HepG2 (cell line): Measurements from ENCODE around the gene METTL26. TPM values are rescaled to one million over a fixed set of nuclear protein-coding genes. Genes with fewer than 3 reads are reported as not detected.

Experiments
- ATAD3A ChIP-seq: sonication (generic); formaldehyde crosslinking; IDR thresholded peaks from 2 replicates; pipeline ENCODE4 v1.4.0; 2020; ENCODE audit warnings: missing genetic modification reagents
- ATF7-NPFF ChIP-seq: sonication (generic); formaldehyde crosslinking; IDR thresholded peaks from 2 replicates; pipeline ENCODE4 v1.8.1; 2023; ENCODE audit warnings: mild to moderate bottlenecking, low read depth, missing genetic modification reagents, moderate library complexity
- CCDC6 ChIP-seq: sonication (generic); formaldehyde crosslinking; IDR thresholded peaks from 2 replicates; pipeline ENCODE4 v1.8.1; 2022; ENCODE audit warnings: mild to moderate bottlenecking, missing genetic modification reagents, moderate library complexity
- HCFC1 ChIP-seq: fragments of 150-350 bp; IDR thresholded peaks from 2 replicates; pipeline ENCODE4 v1.6.1; 2014; ENCODE audit warnings: low read depth, low read length
- MZF1 ChIP-seq: sonication (generic); formaldehyde crosslinking; IDR thresholded peaks from 2 replicates; pipeline ENCODE4 v1.8.1; 2023; ENCODE audit warnings: mild to moderate bottlenecking, missing genetic modification reagents, borderline replicate concordance
- PCBP2 ChIP-seq: fragments of 200-400 bp; formaldehyde crosslinking; optimal IDR thresholded peaks from 2 replicates; pipeline ENCODE3; 2018; ENCODE audit warnings: low read length, low read depth; ENCODE audit not compliant: poor library complexity, severe bottlenecking
- REPIN1 ChIP-seq: sonication (generic); formaldehyde crosslinking; IDR thresholded peaks from 2 replicates; pipeline ENCODE4 v1.8.0; 2022; ENCODE audit warnings: missing genetic modification reagents, low read depth, mild to moderate bottlenecking, borderline replicate concordance
- SKI ChIP-seq: fragments of 450-650 bp; IDR thresholded peaks from one replicate; pipeline ENCODE4 v1.6.1; 2018; ENCODE audit warnings: mild to moderate bottlenecking; ENCODE audit not compliant: partially characterized antibody
- TAF1 ChIP-seq: sonication (generic); formaldehyde crosslinking; IDR thresholded peaks from 2 replicates; pipeline ENCODE4 v1.4.0; 2020; ENCODE audit warnings: missing genetic modification reagents
- TGIF2 ChIP-seq: IDR thresholded peaks from 2 replicates; pipeline ENCODE4 v1.6.1; 2016; ENCODE audit warnings: control low read depth, missing compliant biosample characterization
- YEATS4 ChIP-seq: sonication (generic); formaldehyde crosslinking; IDR thresholded peaks from 2 replicates; pipeline ENCODE4 v1.4.0; 2020; ENCODE audit warnings: missing genetic modification reagents, borderline replicate concordance
- ZNF235 ChIP-seq: sonication (generic); formaldehyde crosslinking; IDR thresholded peaks from 2 replicates; pipeline ENCODE4 v1.8.1; 2023; ENCODE audit warnings: mild to moderate bottlenecking, missing genetic modification reagents, borderline replicate concordance
- ZSCAN21 ChIP-seq: sonication (generic); formaldehyde crosslinking; IDR thresholded peaks from 2 replicates; pipeline ENCODE4 v1.8.0; 2022; ENCODE audit warnings: mild to moderate bottlenecking, missing genetic modification reagents, moderate library complexity, borderline replicate concordance
- ZSCAN29 ChIP-seq: sonication (generic); formaldehyde crosslinking; conservative IDR thresholded peaks from 2 replicates; pipeline ENCODE4 v1.4.0; 2020; ENCODE audit warnings: mild to moderate bottlenecking, missing genetic modification reagents
- ZSCAN9 ChIP-seq: IDR thresholded peaks from 2 replicates; pipeline ENCODE4 v1.6.1; 2016; ENCODE audit warnings: borderline replicate concordance
- polyA plus RNA-seq, 8 experiments: library from polyadenylated mRNA; depleted of rRNA in 3 of 8; stranded (reverse) in 7 of 8; unstranded in 1 of 8; fragments of >200 nt; fragmentation: Illumina TruSeq in 4 of 8; extraction: Trizol in 4 of 8; gene quantifications; 2 replicates each; pipeline versions ENCODE4 v1.2.1 to v1.2.3, GENCODE V29; 2011 to 2016; ENCODE audit warnings: low read depth in 4 of 8, missing spikeins in 1 of 8, mixed read lengths in 1 of 8; ENCODE audit not compliant: insufficient read depth in 1 of 8
- total RNA-seq, 5 experiments: library from RNA; depleted of rRNA; stranded (reverse); fragments of >200 nt; fragmentation: Illumina TruSeq; extraction: Trizol; gene quantifications; 2 replicates each; pipeline ENCODE4 v1.2.3, GENCODE V29; 2016; ENCODE audit warnings: low read depth in 1 of 5
- TF ChIP-seq, protein P1 (sequence below): sonication (generic); formaldehyde crosslinking; IDR thresholded peaks from 2 replicates; pipeline ENCODE4 v1.4.0; 2020; ENCODE audit warnings: missing genetic modification reagents, mild to moderate bottlenecking, borderline replicate concordance
- TF ChIP-seq, protein P2 (sequence below): sonication (generic); formaldehyde crosslinking; IDR thresholded peaks from 2 replicates; pipeline ENCODE4 v1.4.0; 2020; ENCODE audit warnings: missing genetic modification reagents
- TF ChIP-seq, protein P3 (sequence below): sonication (generic); formaldehyde crosslinking; conservative IDR thresholded peaks from 2 replicates; pipeline ENCODE4 v1.4.0; 2020; ENCODE audit warnings: missing genetic modification reagents

METTL26 gene
- total and polyA plus RNA-seq, 2 of the 13 experiments (the other 11 are each of a cell fraction or from before 2014, with no cell fraction given): 65.5 to 70.1 TPM

DNA sequence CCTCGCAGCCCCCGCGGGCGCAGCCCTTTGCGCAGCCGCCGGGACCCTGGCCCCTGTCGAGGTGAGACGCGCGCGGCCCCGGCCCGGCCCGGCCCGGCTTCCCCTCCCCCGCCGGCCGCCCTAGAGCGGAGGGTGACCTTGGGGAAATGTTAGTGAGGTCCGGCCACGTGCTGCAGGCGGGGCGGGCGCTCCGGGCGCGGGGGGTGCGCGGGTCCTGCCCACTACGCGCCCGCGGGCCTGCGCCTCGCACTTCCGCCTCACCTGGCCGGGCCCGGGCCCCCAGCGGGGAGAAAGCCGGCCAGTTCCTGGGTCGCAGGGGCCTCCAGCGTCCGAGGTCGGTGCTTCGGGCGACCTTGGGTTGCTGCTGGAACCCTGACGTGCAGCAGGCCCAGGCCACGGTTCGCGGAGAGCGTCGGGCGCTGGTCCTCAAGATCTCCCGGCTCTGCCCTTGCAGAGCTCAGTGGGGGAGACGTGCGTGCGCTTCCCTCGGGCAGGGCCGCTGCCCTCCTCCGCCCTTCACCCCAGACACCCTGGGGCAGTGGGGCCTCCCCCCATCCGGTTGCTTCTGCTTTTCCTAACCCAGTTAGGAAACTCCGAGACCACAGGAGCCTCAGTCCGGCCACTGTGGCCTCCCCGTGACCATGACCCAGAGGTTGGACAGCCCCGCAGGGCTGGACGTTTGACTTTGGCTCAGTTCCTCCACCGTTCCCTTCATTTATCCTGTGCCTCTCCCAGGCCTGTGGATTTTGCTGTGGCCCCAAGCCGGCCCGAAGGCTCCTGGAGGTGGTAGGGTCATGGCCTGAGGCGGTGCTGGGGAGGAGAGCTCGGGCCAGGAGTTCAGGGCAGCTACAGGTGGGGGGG, 6.3 kb upstream of the METTL26 start (continued):
- TF ChIP-seq ZNF235 (0 out of 2 replicates have a peak, but pooled peaks have one; percentile 27), SKI (no peak), MZF1 (no peak), HCFC1 (no peak), TGIF2 (CRISPR knock-in tag) (0 out of 2 replicates have a peak, but pooled peaks have one; percentile 4), ATAD3A (CRISPR knock-in tag) (no peak), REPIN1 (CRISPR knock-in tag) (peak; percentile 67; the same call in 1 of the 2 replicates), TAF1 (peak; percentile 53; the same call in 1 of the 2 replicates), CCDC6 (CRISPR knock-in tag) (peak; percentile 87), PCBP2 (no peak), YEATS4 (peak; percentile 82), ATF7-NPFF (CRISPR knock-in tag) (peak; percentile 98), ZSCAN29 (CRISPR knock-in tag) (no peak), ZSCAN21 (CRISPR knock-in tag) (peak; percentile 42; the same call in 1 of the 2 replicates), ZSCAN9 (CRISPR knock-in tag) (no peak)
- TF ChIP-seq, protein P1, sequence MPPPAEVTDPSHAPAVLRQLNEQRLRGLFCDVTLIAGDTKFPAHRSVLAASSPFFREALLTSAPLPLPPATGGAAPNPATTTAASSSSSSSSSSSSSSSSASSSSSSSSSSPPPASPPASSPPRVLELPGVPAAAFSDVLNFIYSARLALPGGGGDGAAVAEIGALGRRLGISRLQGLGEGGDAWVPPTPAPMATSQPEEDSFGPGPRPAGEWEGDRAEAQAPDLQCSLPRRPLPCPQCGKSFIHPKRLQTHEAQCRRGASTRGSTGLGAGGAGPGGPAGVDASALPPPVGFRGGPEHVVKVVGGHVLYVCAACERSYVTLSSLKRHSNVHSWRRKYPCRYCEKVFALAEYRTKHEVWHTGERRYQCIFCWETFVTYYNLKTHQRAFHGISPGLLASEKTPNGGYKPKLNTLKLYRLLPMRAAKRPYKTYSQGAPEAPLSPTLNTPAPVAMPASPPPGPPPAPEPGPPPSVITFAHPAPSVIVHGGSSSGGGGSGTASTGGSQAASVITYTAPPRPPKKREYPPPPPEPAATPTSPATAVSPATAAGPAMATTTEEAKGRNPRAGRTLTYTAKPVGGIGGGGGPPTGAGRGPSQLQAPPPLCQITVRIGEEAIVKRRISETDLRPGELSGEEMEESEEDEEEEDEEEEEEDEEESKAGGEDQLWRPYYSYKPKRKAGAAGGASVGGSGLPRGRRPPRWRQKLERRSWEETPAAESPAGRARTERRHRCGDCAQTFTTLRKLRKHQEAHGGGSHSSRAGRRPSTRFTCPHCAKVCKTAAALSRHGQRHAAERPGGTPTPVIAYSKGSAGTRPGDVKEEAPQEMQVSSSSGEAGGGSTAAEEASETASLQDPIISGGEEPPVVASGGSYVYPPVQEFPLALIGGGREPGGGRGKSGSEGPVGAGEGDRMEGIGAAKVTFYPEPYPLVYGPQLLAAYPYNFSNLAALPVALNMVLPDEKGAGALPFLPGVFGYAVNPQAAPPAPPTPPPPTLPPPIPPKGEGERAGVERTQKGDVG (CRISPR knock-in tag): peak; percentile 71; the same call in 1 of the 2 replicates
- TF ChIP-seq, protein P2, sequence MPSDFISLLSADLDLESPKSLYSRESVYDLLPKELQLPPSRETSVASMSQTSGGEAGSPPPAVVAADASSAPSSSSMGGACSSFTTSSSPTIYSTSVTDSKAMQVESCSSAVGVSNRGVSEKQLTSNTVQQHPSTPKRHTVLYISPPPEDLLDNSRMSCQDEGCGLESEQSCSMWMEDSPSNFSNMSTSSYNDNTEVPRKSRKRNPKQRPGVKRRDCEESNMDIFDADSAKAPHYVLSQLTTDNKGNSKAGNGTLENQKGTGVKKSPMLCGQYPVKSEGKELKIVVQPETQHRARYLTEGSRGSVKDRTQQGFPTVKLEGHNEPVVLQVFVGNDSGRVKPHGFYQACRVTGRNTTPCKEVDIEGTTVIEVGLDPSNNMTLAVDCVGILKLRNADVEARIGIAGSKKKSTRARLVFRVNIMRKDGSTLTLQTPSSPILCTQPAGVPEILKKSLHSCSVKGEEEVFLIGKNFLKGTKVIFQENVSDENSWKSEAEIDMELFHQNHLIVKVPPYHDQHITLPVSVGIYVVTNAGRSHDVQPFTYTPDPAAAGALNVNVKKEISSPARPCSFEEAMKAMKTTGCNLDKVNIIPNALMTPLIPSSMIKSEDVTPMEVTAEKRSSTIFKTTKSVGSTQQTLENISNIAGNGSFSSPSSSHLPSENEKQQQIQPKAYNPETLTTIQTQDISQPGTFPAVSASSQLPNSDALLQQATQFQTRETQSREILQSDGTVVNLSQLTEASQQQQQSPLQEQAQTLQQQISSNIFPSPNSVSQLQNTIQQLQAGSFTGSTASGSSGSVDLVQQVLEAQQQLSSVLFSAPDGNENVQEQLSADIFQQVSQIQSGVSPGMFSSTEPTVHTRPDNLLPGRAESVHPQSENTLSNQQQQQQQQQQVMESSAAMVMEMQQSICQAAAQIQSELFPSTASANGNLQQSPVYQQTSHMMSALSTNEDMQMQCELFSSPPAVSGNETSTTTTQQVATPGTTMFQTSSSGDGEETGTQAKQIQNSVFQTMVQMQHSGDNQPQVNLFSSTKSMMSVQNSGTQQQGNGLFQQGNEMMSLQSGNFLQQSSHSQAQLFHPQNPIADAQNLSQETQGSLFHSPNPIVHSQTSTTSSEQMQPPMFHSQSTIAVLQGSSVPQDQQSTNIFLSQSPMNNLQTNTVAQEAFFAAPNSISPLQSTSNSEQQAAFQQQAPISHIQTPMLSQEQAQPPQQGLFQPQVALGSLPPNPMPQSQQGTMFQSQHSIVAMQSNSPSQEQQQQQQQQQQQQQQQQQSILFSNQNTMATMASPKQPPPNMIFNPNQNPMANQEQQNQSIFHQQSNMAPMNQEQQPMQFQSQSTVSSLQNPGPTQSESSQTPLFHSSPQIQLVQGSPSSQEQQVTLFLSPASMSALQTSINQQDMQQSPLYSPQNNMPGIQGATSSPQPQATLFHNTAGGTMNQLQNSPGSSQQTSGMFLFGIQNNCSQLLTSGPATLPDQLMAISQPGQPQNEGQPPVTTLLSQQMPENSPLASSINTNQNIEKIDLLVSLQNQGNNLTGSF: no peak
- TF ChIP-seq, protein P3, sequence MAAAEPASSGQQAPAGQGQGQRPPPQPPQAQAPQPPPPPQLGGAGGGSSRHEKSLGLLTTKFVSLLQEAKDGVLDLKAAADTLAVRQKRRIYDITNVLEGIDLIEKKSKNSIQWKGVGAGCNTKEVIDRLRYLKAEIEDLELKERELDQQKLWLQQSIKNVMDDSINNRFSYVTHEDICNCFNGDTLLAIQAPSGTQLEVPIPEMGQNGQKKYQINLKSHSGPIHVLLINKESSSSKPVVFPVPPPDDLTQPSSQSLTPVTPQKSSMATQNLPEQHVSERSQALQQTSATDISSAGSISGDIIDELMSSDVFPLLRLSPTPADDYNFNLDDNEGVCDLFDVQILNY (CRISPR knock-in tag): no peak; the same call in 1 of the 2 replicates
